ENCODE data around the gene BSG. TPM values are rescaled to one million over a fixed set of nuclear protein-coding genes. Genes with fewer than 3 reads are reported as not detected.

The BSG gene
- total and polyA plus RNA-seq, 9 of the 15 experiments (the other 6 are each of a cell fraction or from before 2014, with no cell fraction given) = 4.6 to 495 (median 187) TPM

GRCh38 chr19:532561-533363, 39.6 kb upstream of the BSG start (continued):
- TF ChIP-seq TBL1XR1 (IDR thresholded peaks at IDR 0.05; ENCODE audit: low read length in 2 of 2) (peak in 1 of 2 experiments; percentile 37; a peak in 1 of 4 replicates), ZBTB2 (IDR thresholded peaks at IDR 0.05) (0 out of 2 replicates have a peak, but pooled peaks have one; percentile 59), YY1 (IDR thresholded peaks at IDR 0.05; ENCODE audit: borderline replicate concordance in 1 of 3, control insufficient read depth in 1 of 3, extremely low read depth in 1 of 3, insufficient read depth in 3 of 3, insufficient read length in 1 of 3, insufficient replicate concordance in 2 of 3, low read depth in 1 of 3, low read length in 2 of 3) (peak in 1 of 3 experiments; percentile 11), KDM5B (IDR thresholded peaks at IDR 0.05; ENCODE audit: insufficient replicate concordance, low read depth, low read length) (peak; percentile 27), CEBPG (CRISPR knock-in tag; IDR thresholded peaks at IDR 0.05) (no peak), CEBPG (tag; conservative IDR thresholded peaks at IDR 0.05 in 1 of 2, IDR thresholded peaks at IDR 0.05 in 1 of 2) (no peak), PHF21A (IDR thresholded peaks at IDR 0.05; ENCODE audit: borderline replicate concordance, low read depth) (peak; percentile 17; the same call in 1 of the 2 replicates), ZNF124 (CRISPR knock-in tag; IDR thresholded peaks at IDR 0.05) (no peak), DPF2 (IDR thresholded peaks at IDR 0.05) (peak; percentile 52), TRIM24 (IDR thresholded peaks at IDR 0.05) (0 out of 4 replicates have a peak, but pooled peaks of 1 of the 2 experiments have one; percentile 16), ZBTB33 (CRISPR knock-in tag; IDR thresholded peaks at IDR 0.05) (0 out of 2 replicates have a peak, but pooled peaks have one; percentile 34), CBFA2T2 (conservative IDR thresholded peaks at IDR 0.05) (peak; percentile 56), DACH1 (IDR thresholded peaks at IDR 0.05; ENCODE audit: partially characterized antibody) (peak; percentile 51), ETV1 (tag; conservative IDR thresholded peaks at IDR 0.05; ENCODE audit: low read depth) (peak; percentile 58), KAT7 (CRISPR knock-in tag; IDR thresholded peaks at IDR 0.05; ENCODE audit: borderline replicate concordance) (peak; percentile 59; the same call in 1 of the 2 replicates), FOXA3 (CRISPR knock-in tag; conservative IDR thresholded peaks at IDR 0.05 in 1 of 2, IDR thresholded peaks at IDR 0.05 in 1 of 2) (0 out of 4 replicates have a peak, but pooled peaks of 1 of the 2 experiments have one; percentile 4), HNRNPUL1 (IDR thresholded peaks at IDR 0.05; ENCODE audit: low read length) (no peak), ZNF766 (CRISPR knock-in tag; conservative IDR thresholded peaks at IDR 0.05) (0 out of 2 replicates have a peak, but pooled peaks have one; percentile 36), CTCF (IDR thresholded peaks at IDR 0.05 in 2 of 3, conservative IDR thresholded peaks at IDR 0.05 in 1 of 3; ENCODE audit: insufficient read depth in 2 of 3, low read depth in 1 of 3, low read length in 3 of 3) (peak; percentile 61 to 74 (median 67)), PCBP1 (IDR thresholded peaks at IDR 0.05; ENCODE audit: low read depth, low read length, poor library complexity, severe bottlenecking) (peak; percentile 73), SMARCE1 (IDR thresholded peaks at IDR 0.05) (0 out of 2 replicates have a peak, but pooled peaks have one; percentile 20)
